ENCODE measurements around the gene LIMS2. TPM values are rescaled to one million over a fixed set of nuclear protein-coding genes. Genes with fewer than 3 reads are reported as not detected.

The LIMS2 gene
- total RNA-seq, 2 experiments from 2014 or later: 6.1 to 7.0 TPM

- Mint-ChIP-seq H3K4me1 (ENCODE audit: low read depth) (peaks cover 7% of the 10 kb centered on the region), H3K27me3 (no peaks in the 10 kb centered on the region), H3K9me3 (no peaks in the 10 kb centered on the region), H3K36me3 (ENCODE audit: low read depth) (no peaks in the 10 kb centered on the region), H3K4me3 (no peak overlapping the region), H3K27ac (no peak overlapping the region)
- DNase-seq (no peak), ATAC-seq (ENCODE audit: poor library complexity) (no peak)
- H3K4me3 ChIP-seq (ENCODE audit: low read length): no peak overlapping the region
- intact Hi-C loops (cut with DNase I, micrococcal nuclease): no loop called here
- no peaks in the 10 kb centered on the region for H3K9me3 ChIP-seq (ENCODE audit: control insufficient read depth in 1 of 2, insufficient read depth in 1 of 2, low read length in 2 of 2)
- POLR2A ChIA-PET: no interaction called here
- CTCF ChIA-PET: no interaction called here
- no peaks in the 10 kb centered on the region for H3K36me3 ChIP-seq (ENCODE audit: insufficient read depth, low read length)
- H3K27ac ChIP-seq (ENCODE audit: low read depth in 1 of 2, low read length in 2 of 2): no peak overlapping the region
- TF ChIP-seq CTCF (IDR thresholded peaks at IDR 0.05): no peak
- H3K4me1 ChIP-seq (ENCODE audit: insufficient read depth, low read length): no peaks in the 10 kb centered on the region
- no peaks in the 10 kb centered on the region for H3K27me3 ChIP-seq (ENCODE audit: control insufficient read depth in 1 of 2, insufficient read depth in 2 of 2, low read length in 2 of 2)
These were observed 76.6 kb downstream of the LIMS2 start for GRCh38 chr2:127598711-127599110.

- no peak overlapping the region for H3K4me3 Mint-ChIP-seq
- Histone ChIP-seq H3K4me1 (ENCODE audit: insufficient read depth, low read length) (no peaks in the 10 kb centered on the region), H3K27me3 (ENCODE audit: control insufficient read depth in 1 of 2, insufficient read depth in 2 of 2, low read length in 2 of 2) (no peaks in the 10 kb centered on the region), H3K27ac (ENCODE audit: low read depth in 1 of 2, low read length in 2 of 2) (no peak overlapping the region), H3K4me3 (ENCODE audit: low read length) (no peak overlapping the region), H3K36me3 (ENCODE audit: insufficient read depth, low read length) (no peaks in the 10 kb centered on the region), H3K9me3 (ENCODE audit: control insufficient read depth in 1 of 2, insufficient read depth in 1 of 2, low read length in 2 of 2) (no peaks in the 10 kb centered on the region)
- no peak overlapping the region for H3K27ac Mint-ChIP-seq
- H3K27me3 Mint-ChIP-seq: no peaks in the 10 kb centered on the region
- intact Hi-C loops (cut with DNase I, micrococcal nuclease): no loop called here
- POLR2A ChIA-PET: interaction anchor here (1.1 kb wide), 1 partner anchor 14 kb away, joined by 3 read pairs; no protein-coding TSS in a partner anchor
- CTCF ChIA-PET: no interaction called here
- H3K9me3 Mint-ChIP-seq: no peaks in the 10 kb centered on the region
- no peak for ATAC-seq (ENCODE audit: poor library complexity)
- no peak for TF ChIP-seq CTCF (IDR thresholded peaks at IDR 0.05)
- H3K4me1 Mint-ChIP-seq (ENCODE audit: low read depth): peaks cover 7% of the 10 kb centered on the region
- H3K36me3 Mint-ChIP-seq (ENCODE audit: low read depth): no peaks in the 10 kb centered on the region
- no peak for DNase-seq
These were observed 77.3 kb downstream of the LIMS2 start for GRCh38 chr2:127597984-127598380.

- no peaks in the 10 kb centered on the region for H3K9me3 Mint-ChIP-seq
- no peaks in the 10 kb centered on the region for H3K36me3 Mint-ChIP-seq (ENCODE audit: low read depth)
- no peaks in the 10 kb centered on the region for H3K36me3 ChIP-seq (ENCODE audit: insufficient read depth, low read length)
- H3K27ac ChIP-seq (ENCODE audit: low read depth in 1 of 2, low read length in 2 of 2): no peak overlapping the region
- DNase-seq (no peak), ATAC-seq (ENCODE audit: poor library complexity) (no peak)
- no peak overlapping the region for H3K27ac Mint-ChIP-seq
- H3K4me3 ChIP-seq (ENCODE audit: low read length): no peak overlapping the region
- H3K4me3 Mint-ChIP-seq: no peak overlapping the region
- intact Hi-C loops (cut with DNase I, micrococcal nuclease): no loop called here
- CTCF ChIA-PET: no interaction called here
- no peak for TF ChIP-seq CTCF (IDR thresholded peaks at IDR 0.05)
- no peaks in the 10 kb centered on the region for H3K27me3 ChIP-seq (ENCODE audit: control insufficient read depth in 1 of 2, insufficient read depth in 2 of 2, low read length in 2 of 2)
- H3K4me1 Mint-ChIP-seq (ENCODE audit: low read depth): peaks cover 7% of the 10 kb centered on the region
- no peaks in the 10 kb centered on the region for H3K27me3 Mint-ChIP-seq
- no peaks in the 10 kb centered on the region for H3K9me3 ChIP-seq (ENCODE audit: control insufficient read depth in 1 of 2, insufficient read depth in 1 of 2, low read length in 2 of 2)
- POLR2A ChIA-PET: interaction anchor here (1.1 kb wide), 1 partner anchor 15 kb away, joined by 3 read pairs; no protein-coding TSS in a partner anchor
- no peaks in the 10 kb centered on the region for H3K4me1 ChIP-seq (ENCODE audit: insufficient read depth, low read length)
These were observed 78.0 kb downstream of the LIMS2 start for GRCh38 chr2:127597046-127597983.
